Measurements from ENCODE around the gene FIG4. TPM values are rescaled to one million over a fixed set of nuclear protein-coding genes. Genes with fewer than 3 reads are reported as not detected.

Gene FIG4
- total RNA-seq, 1 experiment from 2014 or later: 10.9 TPM

DNA sequence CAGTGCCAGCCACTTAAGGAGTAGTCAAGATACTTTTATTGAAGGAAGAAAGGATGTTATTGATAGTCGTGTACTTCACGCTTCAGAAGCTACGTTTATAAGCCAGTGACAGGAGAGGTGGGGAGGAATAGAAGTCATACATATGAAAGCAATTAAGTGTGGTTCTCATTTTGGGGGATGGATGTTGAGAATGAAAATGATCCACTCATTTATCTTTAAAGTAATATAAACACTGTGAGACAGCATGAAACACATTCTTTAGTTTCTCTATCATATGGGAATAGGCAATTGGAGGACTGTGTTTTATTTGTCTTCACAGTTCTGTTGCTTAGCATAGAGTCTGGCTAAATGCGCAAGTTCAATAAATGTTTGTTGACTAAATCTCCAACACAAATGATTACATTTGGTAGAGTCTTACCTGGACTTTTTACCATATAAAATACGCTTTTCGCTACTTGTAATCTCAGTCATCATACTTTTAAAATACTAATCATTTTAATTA, 35.3 kb upstream of the FIG4 start:
- Histone ChIP-seq H3K4me1 (ENCODE audit: insufficient read depth, low read length, poor library complexity, severe bottlenecking) (no peaks in the 10 kb centered on the region), H3K27me3 (replicated peaks; ENCODE audit: insufficient read depth, low read depth, low read length, poor library complexity) (no peaks in the 10 kb centered on the region), H3K9me3 (ENCODE audit: low read depth, low read length, poor library complexity, severe bottlenecking) (no peaks in the 10 kb centered on the region), H3K36me3 (ENCODE audit: insufficient read depth, low read length, poor library complexity, severe bottlenecking) (no peaks in the 10 kb centered on the region), H3K27ac (ENCODE audit: low read depth, low read length, poor library complexity, severe bottlenecking) (no peak overlapping the region), H3K4me3 (ENCODE audit: low read depth, low read length, poor library complexity, severe bottlenecking) (no peak overlapping the region)
- no peak for TF ChIP-seq EZH2 (IDR thresholded peaks at IDR 0.05; ENCODE audit: borderline replicate concordance, low read depth, low read length, poor library complexity, severe bottlenecking)
- TF ChIP-seq, protein P1, sequence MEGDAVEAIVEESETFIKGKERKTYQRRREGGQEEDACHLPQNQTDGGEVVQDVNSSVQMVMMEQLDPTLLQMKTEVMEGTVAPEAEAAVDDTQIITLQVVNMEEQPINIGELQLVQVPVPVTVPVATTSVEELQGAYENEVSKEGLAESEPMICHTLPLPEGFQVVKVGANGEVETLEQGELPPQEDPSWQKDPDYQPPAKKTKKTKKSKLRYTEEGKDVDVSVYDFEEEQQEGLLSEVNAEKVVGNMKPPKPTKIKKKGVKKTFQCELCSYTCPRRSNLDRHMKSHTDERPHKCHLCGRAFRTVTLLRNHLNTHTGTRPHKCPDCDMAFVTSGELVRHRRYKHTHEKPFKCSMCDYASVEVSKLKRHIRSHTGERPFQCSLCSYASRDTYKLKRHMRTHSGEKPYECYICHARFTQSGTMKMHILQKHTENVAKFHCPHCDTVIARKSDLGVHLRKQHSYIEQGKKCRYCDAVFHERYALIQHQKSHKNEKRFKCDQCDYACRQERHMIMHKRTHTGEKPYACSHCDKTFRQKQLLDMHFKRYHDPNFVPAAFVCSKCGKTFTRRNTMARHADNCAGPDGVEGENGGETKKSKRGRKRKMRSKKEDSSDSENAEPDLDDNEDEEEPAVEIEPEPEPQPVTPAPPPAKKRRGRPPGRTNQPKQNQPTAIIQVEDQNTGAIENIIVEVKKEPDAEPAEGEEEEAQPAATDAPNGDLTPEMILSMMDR (conservative IDR thresholded peaks at IDR 0.05; ENCODE audit: low read depth, low read length): no peak
- DNase-seq (ENCODE audit: low spot score): peak; percentile 3
- ChIA-PET CTCF (no interaction called here), POLR2A (ENCODE audit: low non-redundant PET) (no interaction called here)
- BruUV-seq (replicated peaks): no TSS peak
- intact Hi-C loops (cut with micrococcal nuclease; ENCODE audit: unreplicated experiment): no loop called here

DNA sequence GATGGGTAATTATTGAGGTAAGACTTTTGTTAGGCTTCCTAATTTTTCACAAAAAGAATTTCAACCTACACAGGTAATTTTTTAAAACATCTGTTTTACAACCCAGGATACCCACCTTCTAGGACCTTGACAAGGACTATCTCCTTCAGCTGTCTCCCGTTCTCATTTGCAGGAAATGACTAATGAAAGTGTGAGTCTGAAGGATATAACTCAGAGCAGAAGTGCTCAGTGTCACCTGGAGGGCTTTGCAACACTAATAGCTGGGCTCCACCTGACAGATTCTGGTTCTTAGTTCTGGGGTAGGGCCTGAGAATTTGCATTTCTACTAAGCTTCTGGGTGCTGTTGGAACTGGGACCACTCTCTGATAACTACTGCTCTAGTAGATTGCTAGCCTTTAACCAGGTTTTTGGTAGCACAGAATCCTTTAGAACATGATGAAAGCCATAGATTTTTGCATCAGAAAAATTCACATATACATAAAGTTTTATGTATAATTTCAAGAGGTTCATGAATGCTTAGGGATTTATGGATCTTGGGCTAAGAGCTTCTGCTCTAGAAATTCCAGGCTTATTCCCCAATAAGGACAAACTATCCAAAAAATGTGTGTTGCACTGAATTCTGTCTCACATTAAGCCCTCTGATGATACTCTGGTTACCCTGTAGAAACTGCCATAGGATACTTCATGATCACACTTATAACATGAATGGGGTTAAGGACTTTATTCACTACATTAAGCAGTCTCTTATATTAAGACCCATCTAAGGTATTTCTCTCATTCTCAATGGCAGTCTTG, 30.4 kb upstream of the FIG4 start:
- no peaks in the 10 kb centered on the region for H3K4me1 ChIP-seq (ENCODE audit: insufficient read depth, low read length, poor library complexity, severe bottlenecking)
- no peaks in the 10 kb centered on the region for H3K36me3 ChIP-seq (ENCODE audit: insufficient read depth, low read length, poor library complexity, severe bottlenecking)
- intact Hi-C loops (cut with micrococcal nuclease; ENCODE audit: unreplicated experiment): no loop called here
- no peaks in the 10 kb centered on the region for H3K27me3 ChIP-seq (replicated peaks; ENCODE audit: insufficient read depth, low read depth, low read length, poor library complexity)
- TF ChIP-seq, protein P1 (conservative IDR thresholded peaks at IDR 0.05; ENCODE audit: low read depth, low read length): no peak
- TF ChIP-seq EZH2 (IDR thresholded peaks at IDR 0.05; ENCODE audit: borderline replicate concordance, low read depth, low read length, poor library complexity, severe bottlenecking): no peak
- no TSS peak for BruUV-seq (replicated peaks)
- ChIA-PET POLR2A (ENCODE audit: low non-redundant PET) (no interaction called here), CTCF (no interaction called here)
- H3K27ac ChIP-seq (ENCODE audit: low read depth, low read length, poor library complexity, severe bottlenecking): no peak overlapping the region
- H3K9me3 ChIP-seq (ENCODE audit: low read depth, low read length, poor library complexity, severe bottlenecking): no peaks in the 10 kb centered on the region
- no peak for DNase-seq (ENCODE audit: low spot score)
- no peak overlapping the region for H3K4me3 ChIP-seq (ENCODE audit: low read depth, low read length, poor library complexity, severe bottlenecking)

DNA sequence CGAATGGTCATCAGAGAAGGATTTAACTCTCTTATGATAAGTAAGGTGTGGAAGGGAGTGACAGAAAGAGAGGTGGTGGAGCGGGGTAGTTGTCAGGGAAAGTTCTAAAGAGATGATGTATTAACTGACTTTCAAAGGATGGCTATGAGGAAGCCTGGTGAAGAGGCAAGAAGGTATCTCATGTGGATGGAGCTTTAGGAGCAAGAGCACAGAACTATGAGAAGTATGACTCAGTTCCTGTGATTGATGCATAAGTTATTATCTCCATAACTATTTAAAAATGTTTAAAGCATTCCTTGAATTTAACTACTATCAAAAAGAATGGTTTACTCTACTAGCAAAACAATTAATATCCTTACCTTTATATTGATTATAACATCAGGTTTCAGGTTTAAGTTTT, 28.9 kb upstream of the FIG4 start:
- Histone ChIP-seq H3K36me3 (ENCODE audit: insufficient read depth, low read length, poor library complexity, severe bottlenecking) (no peaks in the 10 kb centered on the region), H3K4me1 (ENCODE audit: insufficient read depth, low read length, poor library complexity, severe bottlenecking) (no peaks in the 10 kb centered on the region), H3K27ac (ENCODE audit: low read depth, low read length, poor library complexity, severe bottlenecking) (no peak overlapping the region), H3K27me3 (replicated peaks; ENCODE audit: insufficient read depth, low read depth, low read length, poor library complexity) (no peaks in the 10 kb centered on the region), H3K9me3 (ENCODE audit: low read depth, low read length, poor library complexity, severe bottlenecking) (no peaks in the 10 kb centered on the region), H3K4me3 (ENCODE audit: low read depth, low read length, poor library complexity, severe bottlenecking) (no peak overlapping the region)
- POLR2A ChIA-PET (ENCODE audit: low non-redundant PET): no interaction called here
- intact Hi-C loops (cut with micrococcal nuclease; ENCODE audit: unreplicated experiment): no loop called here
- TF ChIP-seq, protein P1 (conservative IDR thresholded peaks at IDR 0.05; ENCODE audit: low read depth, low read length): no peak
- no peak for TF ChIP-seq EZH2 (IDR thresholded peaks at IDR 0.05; ENCODE audit: borderline replicate concordance, low read depth, low read length, poor library complexity, severe bottlenecking)
- DNase-seq (ENCODE audit: low spot score): no peak
- CTCF ChIA-PET: no interaction called here
- BruUV-seq (replicated peaks): no TSS peak

All from A673 (cell line).